ENCODE data around the gene DDX24.

DNA sequence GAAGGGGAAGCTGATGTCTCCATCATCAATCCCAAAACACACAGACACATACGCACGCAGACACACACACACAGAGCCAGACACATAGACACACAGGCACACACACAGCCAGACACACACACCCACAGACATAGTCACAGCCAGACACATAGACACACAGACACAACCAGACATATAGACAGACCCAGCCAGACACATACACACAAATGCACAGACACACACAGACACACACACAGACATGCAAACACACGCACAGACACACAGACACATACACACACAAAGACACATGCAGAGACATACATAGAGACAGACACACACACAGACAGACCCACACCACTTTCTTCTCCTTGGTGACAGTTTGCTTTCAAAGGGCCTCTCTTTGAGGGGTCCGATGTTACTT, 77.6 kb downstream of the DDX24 start:
- TF ChIP-seq, protein P1, sequence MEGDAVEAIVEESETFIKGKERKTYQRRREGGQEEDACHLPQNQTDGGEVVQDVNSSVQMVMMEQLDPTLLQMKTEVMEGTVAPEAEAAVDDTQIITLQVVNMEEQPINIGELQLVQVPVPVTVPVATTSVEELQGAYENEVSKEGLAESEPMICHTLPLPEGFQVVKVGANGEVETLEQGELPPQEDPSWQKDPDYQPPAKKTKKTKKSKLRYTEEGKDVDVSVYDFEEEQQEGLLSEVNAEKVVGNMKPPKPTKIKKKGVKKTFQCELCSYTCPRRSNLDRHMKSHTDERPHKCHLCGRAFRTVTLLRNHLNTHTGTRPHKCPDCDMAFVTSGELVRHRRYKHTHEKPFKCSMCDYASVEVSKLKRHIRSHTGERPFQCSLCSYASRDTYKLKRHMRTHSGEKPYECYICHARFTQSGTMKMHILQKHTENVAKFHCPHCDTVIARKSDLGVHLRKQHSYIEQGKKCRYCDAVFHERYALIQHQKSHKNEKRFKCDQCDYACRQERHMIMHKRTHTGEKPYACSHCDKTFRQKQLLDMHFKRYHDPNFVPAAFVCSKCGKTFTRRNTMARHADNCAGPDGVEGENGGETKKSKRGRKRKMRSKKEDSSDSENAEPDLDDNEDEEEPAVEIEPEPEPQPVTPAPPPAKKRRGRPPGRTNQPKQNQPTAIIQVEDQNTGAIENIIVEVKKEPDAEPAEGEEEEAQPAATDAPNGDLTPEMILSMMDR (IDR thresholded peaks at IDR 0.05), result no peak
- TF ChIP-seq ZFX (IDR thresholded peaks at IDR 0.05; ENCODE audit: borderline replicate concordance), result no peak
